ENCODE data around the gene SYT5. TPM values are rescaled to one million over a fixed set of nuclear protein-coding genes. Genes with fewer than 3 reads are reported as not detected.

The SYT5 gene
- total RNA-seq, 1 experiment from 2014 or later: 0.07 TPM

Other genes with a start within 250 kb of the SYT5 start
- not detected in 2 replicates for gene NLRP7, start 232.8 kb downstream of the SYT5 start, total RNA-seq (2014; rRNA removed; shearing (Covaris generic); ENCODE audit: low replicate concordance)
- 0.20 and 0.47 TPM in 2 replicates for gene NLRP2, start 213.9 kb downstream of the SYT5 start, total RNA-seq (2014; rRNA removed; shearing (Covaris generic); ENCODE audit: low replicate concordance)
- not detected in 2 replicates for gene GP6, start 142.0 kb downstream of the SYT5 start, total RNA-seq (2014; rRNA removed; shearing (Covaris generic); ENCODE audit: low replicate concordance)
- gene RDH13, start 117.1 kb downstream of the SYT5 start, total RNA-seq (2014; rRNA removed; shearing (Covaris generic); ENCODE audit: low replicate concordance): 58.2 and 62.1 TPM in 2 replicates
- 21.5 and 24.1 TPM in 2 replicates for gene EPS8L1, start 104.4 kb downstream of the SYT5 start, total RNA-seq (2014; rRNA removed; shearing (Covaris generic); ENCODE audit: low replicate concordance)
- gene PPP1R12C, start 62.7 kb downstream of the SYT5 start, total RNA-seq (2014; rRNA removed; shearing (Covaris generic); ENCODE audit: low replicate concordance): 40.3 and 63.4 TPM in 2 replicates
- gene TNNT1, start 31.1 kb downstream of the SYT5 start, total RNA-seq (2014; rRNA removed; shearing (Covaris generic); ENCODE audit: low replicate concordance): 325 and 411 TPM in 2 replicates
- gene TNNI3, start 22.6 kb downstream of the SYT5 start, total RNA-seq (2014; rRNA removed; shearing (Covaris generic); ENCODE audit: low replicate concordance): not detected in 2 replicates
- gene DNAAF3, start 13.7 kb downstream of the SYT5 start, total RNA-seq (2014; rRNA removed; shearing (Covaris generic); ENCODE audit: low replicate concordance): 30.9 and 32.8 TPM in 2 replicates
- 30.0 and 34.3 TPM in 2 replicates for gene PTPRH, start 29.2 kb upstream of the SYT5 start, total RNA-seq (2014; rRNA removed; shearing (Covaris generic); ENCODE audit: low replicate concordance)
- gene TMEM86B, start 48.5 kb upstream of the SYT5 start, total RNA-seq (2014; rRNA removed; shearing (Covaris generic); ENCODE audit: low replicate concordance): 0.47 and 3.9 TPM in 2 replicates
- 79.8 and 94.5 TPM in 2 replicates for gene PPP6R1, start 78.7 kb upstream of the SYT5 start, total RNA-seq (2014; rRNA removed; shearing (Covaris generic); ENCODE audit: low replicate concordance)
- 128 and 145 TPM in 2 replicates for gene HSPBP1, start 99.8 kb upstream of the SYT5 start, total RNA-seq (2014; rRNA removed; shearing (Covaris generic); ENCODE audit: low replicate concordance)
- gene BRSK1, start 103.7 kb upstream of the SYT5 start, total RNA-seq (2014; rRNA removed; shearing (Covaris generic); ENCODE audit: low replicate concordance): 0.41 and 0.64 TPM in 2 replicates
- 0.61 and 1.3 TPM in 2 replicates for gene TMEM150B, start 145.1 kb upstream of the SYT5 start, total RNA-seq (2014; rRNA removed; shearing (Covaris generic); ENCODE audit: low replicate concordance)
- 11.8 and 18.4 TPM in 2 replicates for gene KMT5C, start 159.6 kb upstream of the SYT5 start, total RNA-seq (2014; rRNA removed; shearing (Covaris generic); ENCODE audit: low replicate concordance)
- 0.10 TPM in 1 of 2 replicates, not detected in the other for gene COX6B2, start 174.4 kb upstream of the SYT5 start, total RNA-seq (2014; rRNA removed; shearing (Covaris generic); ENCODE audit: low replicate concordance)
- not detected in 2 replicates for gene GARIN5B, start 183.0 kb upstream of the SYT5 start, total RNA-seq (2014; rRNA removed; shearing (Covaris generic); ENCODE audit: low replicate concordance)
- gene IL11, start 190.2 kb upstream of the SYT5 start, total RNA-seq (2014; rRNA removed; shearing (Covaris generic); ENCODE audit: low replicate concordance): not detected in 2 replicates
- not detected in 2 replicates for gene TMEM190, start 196.5 kb upstream of the SYT5 start, total RNA-seq (2014; rRNA removed; shearing (Covaris generic); ENCODE audit: low replicate concordance)
- gene TMEM238, start 204.0 kb upstream of the SYT5 start, total RNA-seq (2014; rRNA removed; shearing (Covaris generic); ENCODE audit: low replicate concordance): 2.3 and 6.7 TPM in 2 replicates
- 281 and 295 TPM in 2 replicates for gene RPL28, start 205.6 kb upstream of the SYT5 start, total RNA-seq (2014; rRNA removed; shearing (Covaris generic); ENCODE audit: low replicate concordance)
- gene UBE2S, start 227.5 kb upstream of the SYT5 start, total RNA-seq (2014; rRNA removed; shearing (Covaris generic); ENCODE audit: low replicate concordance): 231 and 237 TPM in 2 replicates

Measured in Caki2 (cell line).